GM08714 (cell line): Measurements from ENCODE around the gene BATF.

Experiments used
- H3K4me3 ChIP-seq: fragments of 200-500 bp; sonication (Bioruptor generic); 2 replicates; pipeline ENCODE4 v1.5.1; 2014; ENCODE audit warnings: mild to moderate bottlenecking, low read length, inconsistent platforms
- ZNF274 ChIP-seq: IDR thresholded peaks from 2 replicates; pipeline ENCODE4 v1.6.1; 2012; ENCODE audit warnings: mild to moderate bottlenecking, low read depth, low read length

The BATF gene

DNA sequence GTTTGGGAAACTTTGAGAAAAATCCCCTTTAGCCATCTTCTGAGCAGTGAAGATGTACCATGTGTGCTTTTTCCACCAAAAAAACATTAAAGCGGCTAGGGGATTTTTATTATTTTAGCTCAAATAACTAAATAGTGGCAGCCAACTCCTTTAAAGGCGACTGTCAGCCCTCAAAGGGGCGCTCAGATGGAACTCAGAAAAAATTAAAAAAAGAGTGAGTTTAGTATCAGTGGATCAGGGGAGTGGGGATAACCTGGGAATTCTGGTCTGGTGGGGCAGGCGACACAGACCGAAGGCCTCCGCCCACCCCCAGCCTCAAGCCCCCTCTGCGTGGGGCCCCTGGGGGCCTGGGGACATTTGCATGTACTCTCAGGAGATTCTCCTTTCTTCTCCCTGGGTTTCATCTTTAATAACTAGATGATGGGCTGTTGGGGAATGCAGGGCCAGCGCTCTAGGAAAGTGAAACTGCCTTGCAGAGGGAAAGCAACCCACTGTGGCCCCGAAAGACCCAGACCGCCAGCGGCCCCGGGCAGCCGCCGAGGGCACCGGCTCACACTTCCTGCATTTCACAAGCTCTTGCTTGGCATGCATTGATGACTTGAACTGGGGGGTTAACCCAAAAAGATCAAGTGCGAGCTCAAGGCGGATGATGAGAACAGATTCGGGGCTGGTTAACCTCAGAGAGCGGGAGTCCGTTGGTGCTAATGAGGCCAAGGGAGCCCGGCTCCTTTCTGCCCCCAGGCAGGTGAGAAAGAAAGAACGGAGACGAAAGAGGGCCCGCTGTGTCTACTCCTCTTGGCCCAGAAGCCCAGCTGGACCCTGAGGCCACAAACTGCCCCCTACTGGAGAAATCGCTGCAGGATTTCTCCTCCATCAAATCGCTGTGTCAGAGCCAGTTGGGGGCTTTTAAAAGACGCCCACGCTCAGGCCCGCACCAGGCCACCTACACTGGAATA is 7.3 kb upstream of the BATF start:
- H3K4me3 ChIP-seq: peak overlapping the region; percentile 9; the same call in 1 of the 2 replicates
- no peak for TF ChIP-seq ZNF274

DNA sequence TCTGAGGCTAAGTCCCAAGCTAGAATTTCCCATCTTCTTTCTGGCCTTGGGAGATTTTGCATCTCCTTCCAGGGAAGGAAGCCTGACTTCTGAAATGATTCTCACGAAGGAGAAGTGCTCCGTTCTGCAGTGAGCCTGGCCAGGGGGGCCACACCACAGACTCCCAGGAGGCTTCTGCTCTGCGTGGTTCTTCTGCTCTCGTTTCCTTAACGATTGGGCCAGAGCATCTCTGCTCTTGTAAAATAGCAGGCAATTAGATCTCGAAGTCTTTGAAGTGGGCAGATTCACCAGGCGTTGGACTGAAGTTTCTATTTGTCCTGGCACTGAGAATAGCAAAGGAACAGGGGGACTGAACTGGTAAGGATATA is 6.7 kb upstream of the BATF start:
- peak overlapping the region; percentile 58; the same call in 1 of the 2 replicates for H3K4me3 ChIP-seq
- TF ChIP-seq ZNF274: no peak

DNA sequence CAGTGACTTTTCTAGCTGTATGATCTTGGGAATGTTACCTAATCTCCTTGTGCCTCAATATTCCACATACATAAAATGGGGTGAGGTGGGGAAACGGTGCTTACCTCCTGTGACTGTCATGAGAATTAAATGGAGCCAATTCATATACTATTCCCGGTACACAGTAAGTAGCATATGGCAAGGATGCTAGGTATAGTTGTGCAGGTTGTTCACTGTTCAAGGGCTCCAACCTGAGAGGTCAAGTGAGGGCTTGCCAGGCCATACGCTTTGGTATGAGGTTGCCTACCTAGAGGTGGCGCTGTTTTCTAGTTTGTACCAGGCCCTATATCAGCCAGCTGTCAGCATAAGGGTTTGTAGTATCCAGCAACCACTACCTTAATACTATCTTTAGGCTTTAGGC is 3.6 kb upstream of the BATF start:
- TF ChIP-seq ZNF274: no peak
- H3K4me3 ChIP-seq: no peak overlapping the region

DNA sequence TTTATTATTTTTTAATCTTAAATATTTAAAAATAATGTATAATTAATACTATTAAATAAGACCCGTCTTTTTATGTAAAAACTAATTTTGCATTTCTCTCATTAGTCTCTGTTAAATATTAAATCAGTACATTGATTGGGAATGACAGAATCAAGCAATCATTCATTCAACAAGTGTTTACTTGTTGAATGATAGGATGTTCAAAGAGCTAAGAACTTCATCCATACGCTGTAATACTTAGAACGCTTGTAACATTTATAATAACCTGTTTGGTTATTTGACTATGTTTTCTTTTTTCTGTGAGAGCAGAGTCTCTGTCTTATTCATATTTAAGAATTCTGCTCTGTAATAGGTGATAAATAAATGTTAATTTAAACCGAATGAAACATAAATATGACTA is 2.9 kb upstream of the BATF start:
- H3K4me3 ChIP-seq: no peak overlapping the region
- TF ChIP-seq ZNF274: no peak

DNA sequence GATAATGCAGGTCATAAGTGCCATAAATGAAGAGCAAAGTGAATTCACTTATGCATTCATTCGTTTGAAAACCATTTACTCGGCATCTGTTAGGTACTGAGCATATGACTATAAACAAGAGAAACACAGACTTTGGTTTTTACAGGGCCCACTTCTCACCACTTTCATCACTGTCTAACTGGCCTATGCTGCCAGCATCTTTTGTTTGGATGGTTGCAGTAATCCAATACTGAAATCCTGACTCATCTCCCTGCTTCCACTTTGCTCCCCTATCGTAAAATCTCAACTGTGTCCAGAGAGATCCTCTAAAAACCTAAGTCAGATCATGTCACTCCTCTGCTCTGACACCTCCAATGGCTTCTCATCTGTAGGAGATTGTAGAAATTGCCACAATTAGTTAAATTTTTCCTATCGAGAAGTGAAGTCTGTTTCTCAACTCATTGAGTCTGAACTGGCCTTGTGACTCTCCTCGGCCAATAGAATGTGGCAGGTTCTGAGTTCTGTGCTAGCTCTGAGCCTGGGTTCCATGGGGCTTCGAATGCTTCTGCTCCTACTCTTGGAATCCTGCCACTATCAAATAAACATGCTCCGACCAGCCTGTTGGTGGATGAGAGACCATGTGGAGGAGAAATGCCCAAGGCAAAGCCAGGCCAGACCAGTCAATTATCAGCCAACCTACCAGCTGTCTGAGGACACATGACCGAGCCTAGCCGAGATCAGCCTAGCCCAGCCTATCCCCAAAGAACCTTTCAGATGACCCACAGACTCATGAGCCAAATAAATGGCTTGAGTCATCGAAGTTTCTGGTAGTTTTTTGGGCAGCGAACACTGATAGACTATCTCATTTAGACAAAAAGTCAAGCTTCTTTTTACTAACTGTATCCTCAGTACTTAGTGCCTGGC is 2.2 kb upstream of the BATF start:
- TF ChIP-seq ZNF274: no peak
- H3K4me3 ChIP-seq: no peak overlapping the region

DNA sequence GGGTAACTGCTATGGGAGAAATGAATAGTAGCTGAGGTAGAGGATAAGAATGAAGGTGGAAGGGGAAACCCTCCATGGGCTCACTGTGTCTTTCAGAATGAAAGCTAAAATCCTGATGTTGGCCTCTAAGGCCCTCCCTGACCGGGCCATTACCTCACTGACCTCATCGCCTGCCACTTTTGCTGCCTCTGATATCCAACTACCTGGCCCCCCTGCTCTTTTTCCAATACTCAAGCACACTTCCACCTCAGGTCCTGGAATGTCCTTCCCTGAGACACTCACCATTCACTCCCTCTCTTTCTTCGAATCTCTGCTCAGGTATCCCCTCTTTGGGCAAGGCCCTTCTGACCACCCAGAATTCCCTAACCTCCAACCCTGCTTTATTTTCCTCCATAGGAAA is 1.4 kb upstream of the BATF start:
- no peak for TF ChIP-seq ZNF274
- H3K4me3 ChIP-seq: no peak overlapping the region

DNA sequence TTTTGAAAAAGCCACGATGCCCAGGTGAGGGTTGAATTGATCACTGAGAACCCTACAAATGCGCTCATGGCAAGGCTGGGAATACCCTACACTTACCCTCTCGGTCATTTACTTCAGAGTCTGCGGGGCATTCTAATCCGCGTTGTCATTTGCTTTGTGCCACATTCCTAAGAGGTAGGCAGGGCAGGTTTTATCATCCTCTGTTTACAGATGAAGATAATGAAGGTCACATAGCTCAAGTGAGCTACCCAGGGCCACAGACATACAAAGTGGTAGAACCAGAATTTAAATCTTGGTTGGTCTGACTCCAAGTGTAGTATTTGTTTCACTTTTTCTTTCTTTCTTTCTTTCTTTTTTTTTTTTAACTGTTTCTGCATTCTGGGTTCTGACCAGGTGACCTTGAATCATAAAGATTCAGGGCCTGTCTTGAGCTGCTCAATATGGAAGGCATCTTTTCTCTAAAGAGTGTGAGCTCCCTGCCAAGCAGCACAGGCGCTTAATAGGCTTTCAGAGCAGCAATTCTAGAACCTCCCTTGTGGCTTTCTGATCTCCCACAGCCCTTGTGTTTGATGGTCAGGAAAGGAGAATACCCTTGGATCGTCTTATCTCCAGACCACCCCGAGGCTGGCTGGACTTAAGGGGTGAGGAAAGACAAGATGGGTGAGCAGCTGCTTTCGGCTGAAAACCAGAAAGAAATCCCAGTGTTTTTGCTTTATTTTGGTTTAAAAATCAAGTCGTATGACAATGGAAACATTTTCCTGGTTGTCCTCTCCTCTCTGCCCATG is 662 bp upstream of the BATF start:
- no peak for TF ChIP-seq ZNF274
- peak overlapping the region; percentile 69; the same call in 1 of the 2 replicates for H3K4me3 ChIP-seq

DNA sequence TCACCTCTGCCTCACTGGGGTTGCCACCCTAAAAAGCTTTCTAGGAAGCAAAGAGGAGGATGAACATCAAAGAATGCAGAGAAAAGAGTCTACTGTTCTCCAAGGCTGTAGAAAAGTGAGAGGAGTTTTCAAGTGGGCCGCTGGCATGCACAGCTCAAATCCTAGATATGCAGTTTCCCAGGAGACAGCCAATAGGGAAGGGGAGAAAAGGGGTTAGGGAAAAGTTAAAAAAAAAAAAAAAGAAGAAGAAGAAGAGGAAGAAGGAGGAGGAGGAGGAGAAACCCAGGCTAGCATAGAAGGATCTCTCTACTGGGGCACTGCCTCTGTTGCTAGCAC is 682 bp downstream of the BATF start:
- no peak for TF ChIP-seq ZNF274
- H3K4me3 ChIP-seq: peak overlapping the region; percentile 69

DNA sequence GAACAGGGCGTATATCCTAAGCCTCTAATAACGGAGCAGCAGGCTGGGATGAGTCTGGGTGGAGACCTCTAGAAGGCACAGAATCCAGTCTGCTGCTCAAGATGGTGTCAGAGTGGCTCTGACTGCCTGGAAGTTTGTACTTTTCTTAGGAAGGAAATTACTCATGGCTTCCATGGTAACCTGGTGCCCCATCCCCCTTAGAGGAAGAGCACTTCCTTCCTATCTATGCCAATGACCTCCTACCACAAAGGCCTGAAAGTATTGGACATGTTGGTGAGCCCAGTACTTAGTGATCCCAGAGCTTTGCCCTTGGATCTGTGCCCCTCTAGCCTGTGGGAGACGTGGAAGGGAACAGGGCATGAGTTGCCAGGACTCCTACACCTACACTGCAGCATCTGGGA is 1.5 kb downstream of the BATF start:
- no peak for TF ChIP-seq ZNF274
- peak overlapping the region; percentile 69 for H3K4me3 ChIP-seq

DNA sequence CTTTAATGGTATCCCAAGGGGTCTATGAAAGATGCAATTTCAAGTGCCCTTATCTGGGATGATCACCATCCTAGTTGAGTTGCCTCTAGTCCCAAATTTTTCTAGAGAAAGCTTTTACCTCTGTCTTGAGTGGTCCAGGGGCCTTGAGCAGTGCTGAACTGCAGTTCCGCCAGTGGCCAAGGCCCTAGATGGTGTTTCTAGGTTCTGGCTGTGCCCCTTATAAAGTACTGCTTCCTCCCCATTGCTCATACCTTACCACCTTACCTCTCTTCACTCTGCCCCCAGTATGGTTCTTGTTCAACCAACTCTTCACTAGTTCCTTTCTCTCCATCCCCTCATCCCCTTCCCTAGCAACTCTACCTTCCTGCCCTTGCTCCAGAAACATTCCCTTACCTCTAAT is 3.7 kb downstream of the BATF start:
- TF ChIP-seq ZNF274: no peak

DNA sequence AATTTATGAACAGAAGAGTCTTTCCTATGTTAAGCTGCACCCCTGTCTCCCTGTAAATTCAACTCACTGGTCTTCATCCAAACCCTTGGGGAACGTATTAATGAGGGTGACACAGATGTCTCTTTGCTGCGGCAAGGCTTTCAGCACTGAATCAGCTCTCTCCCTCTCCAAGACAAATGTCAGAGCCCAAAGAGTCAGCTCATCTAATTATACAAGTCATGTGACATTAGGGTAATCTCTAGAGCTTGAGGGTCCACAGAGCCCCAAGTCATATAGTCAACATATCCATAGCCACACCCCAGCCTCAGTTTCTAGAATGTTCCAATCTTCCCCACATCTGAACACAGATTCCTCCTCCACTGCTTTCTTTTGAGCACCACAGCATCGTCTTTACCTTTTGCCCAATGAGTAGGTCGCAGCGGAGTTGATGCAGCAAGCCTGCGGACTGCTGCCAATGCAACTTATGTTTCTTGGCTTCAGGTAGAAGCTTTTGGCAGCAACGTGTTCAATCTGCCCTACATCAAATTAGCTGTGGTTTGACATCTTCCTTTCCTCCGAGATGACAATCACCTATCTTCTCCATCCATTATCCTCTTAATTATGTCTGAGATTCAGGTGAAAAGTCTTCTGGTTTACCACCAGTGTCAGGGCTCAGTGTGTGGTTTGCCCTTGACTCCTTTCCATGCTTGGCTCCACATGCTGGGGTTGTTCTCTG is 5.3 kb downstream of the BATF start:
- H3K4me3 ChIP-seq: no peak overlapping the region
- no peak for TF ChIP-seq ZNF274

More for the DNA sequence above, 3.7 kb downstream of the BATF start:
- H3K4me3 ChIP-seq: peak overlapping the region; percentile 13; the same call in 1 of the 2 replicates

DNA sequence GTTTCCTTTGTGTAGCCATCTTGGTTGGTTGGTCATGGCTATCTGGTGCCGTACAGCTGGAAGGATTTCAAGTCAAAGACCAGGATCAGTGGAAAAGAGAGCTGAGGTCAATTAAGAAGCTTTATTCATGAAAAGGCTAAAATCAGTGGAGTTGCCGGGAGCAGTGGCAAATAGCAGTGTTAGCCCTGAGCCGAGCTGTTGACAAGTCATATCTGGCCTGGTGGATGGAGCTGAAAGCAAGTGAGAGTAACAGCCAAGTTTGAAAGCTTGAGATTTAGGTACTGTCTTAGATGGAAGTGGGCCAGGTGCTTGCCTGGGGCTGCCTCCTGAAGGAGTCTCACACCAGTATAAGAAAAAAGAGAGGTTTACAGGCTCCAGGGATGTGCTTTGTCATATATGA is 9.0 kb downstream of the BATF start:
- TF ChIP-seq ZNF274: no peak
- H3K4me3 ChIP-seq: no peak overlapping the region

DNA sequence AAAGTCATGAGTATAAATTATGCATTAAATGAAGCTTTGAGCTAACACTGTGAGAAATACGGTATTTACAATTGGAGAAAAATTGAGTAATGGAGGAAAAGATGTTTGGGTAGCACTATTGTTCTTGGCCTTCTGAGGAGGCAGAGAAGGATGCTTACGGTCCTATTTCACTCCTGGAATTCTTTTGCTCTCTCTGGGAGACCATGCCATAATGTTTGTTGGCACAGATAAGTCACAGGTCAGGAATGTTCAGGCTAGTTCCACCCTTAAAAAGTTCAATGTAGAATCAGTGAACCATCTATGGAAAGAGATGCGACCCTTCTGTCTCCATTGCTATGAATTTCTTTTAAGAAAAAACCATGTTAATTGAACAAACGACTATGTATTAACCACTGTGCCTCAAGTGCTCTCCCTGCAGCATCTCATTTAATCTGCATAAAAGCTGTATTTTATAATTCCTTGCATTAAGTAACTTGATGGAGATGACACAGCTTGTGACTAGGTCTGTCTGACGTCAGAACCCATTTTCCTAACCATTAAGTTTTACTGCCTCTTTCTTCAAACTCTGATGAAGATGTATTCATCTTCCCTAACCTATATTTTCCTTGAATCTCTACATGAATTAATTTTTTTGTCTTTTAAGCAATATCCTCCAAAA is 9.5 kb downstream of the BATF start:
- TF ChIP-seq ZNF274: no peak
- H3K4me3 ChIP-seq: no peak overlapping the region
